Left ventricle myocardium superior (tissue), 1 donor: ENCODE results near the gene REEP2. TPM values are rescaled to one million over a fixed set of nuclear protein-coding genes. Genes with fewer than 3 reads are reported as not detected.
"Not testable (repeated sequence)": the region's sequence is repeated elsewhere in the genome, so short reads cannot be mapped to it uniquely, and the experiment has no call there.

Source experiments
- ATAC-seq: fragments of 200-7000 bp; cut with Tn5 transposase; one replicate; pipeline ENCODE4 v1.9.1; 2020; ENCODE audit warnings: mild to moderate bottlenecking, moderate library complexity
- DNase-seq: peaks from one replicate; pipeline ENCODE4 v3.0.0-alpha.2; 2020
- intact Hi-C: fragments of 100-400 bp; cut with micrococcal nuclease; formaldehyde crosslinking; loops from one replicate; pipeline ENCODE4 v1.11.0; 2022
- long read RNA-seq: library from polyadenylated mRNA; unstranded; transcript quantifications from one replicate; pipeline ENCODE4 v2.0.0, GENCODE V29; 2021
- total RNA-seq: library from RNA; stranded (reverse); fragmentation: NEBNext Ultra II Directional; extraction: Animal tissue kit (Norgen Biotek cat#: 25700); gene quantifications from one replicate; pipeline ENCODE4 v1.2.1, GENCODE V29; 2021
- donor health status: DM: no; HTN: yes; CAD: no; lungs with severe emphysema.

REEP2 gene, protein sequence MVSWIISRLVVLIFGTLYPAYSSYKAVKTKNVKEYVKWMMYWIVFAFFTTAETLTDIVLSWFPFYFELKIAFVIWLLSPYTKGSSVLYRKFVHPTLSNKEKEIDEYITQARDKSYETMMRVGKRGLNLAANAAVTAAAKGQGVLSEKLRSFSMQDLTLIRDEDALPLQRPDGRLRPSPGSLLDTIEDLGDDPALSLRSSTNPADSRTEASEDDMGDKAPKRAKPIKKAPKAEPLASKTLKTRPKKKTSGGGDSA
- 6.3 TPM for total RNA-seq
- long read RNA-seq, transcript REEP2-201 (8 exons, 2,099 nt), result minor isoform, 5 of 21 reads
- long read RNA-seq, transcript REEP2-202 (8 exons, 2,170 nt), result major isoform, 10 of 21 reads
- long read RNA-seq, partial matches to known transcripts, result 2 of 21 reads
- long read RNA-seq, other reads (novel, unspliced or antisense), result 4 of 21 reads

DNA sequence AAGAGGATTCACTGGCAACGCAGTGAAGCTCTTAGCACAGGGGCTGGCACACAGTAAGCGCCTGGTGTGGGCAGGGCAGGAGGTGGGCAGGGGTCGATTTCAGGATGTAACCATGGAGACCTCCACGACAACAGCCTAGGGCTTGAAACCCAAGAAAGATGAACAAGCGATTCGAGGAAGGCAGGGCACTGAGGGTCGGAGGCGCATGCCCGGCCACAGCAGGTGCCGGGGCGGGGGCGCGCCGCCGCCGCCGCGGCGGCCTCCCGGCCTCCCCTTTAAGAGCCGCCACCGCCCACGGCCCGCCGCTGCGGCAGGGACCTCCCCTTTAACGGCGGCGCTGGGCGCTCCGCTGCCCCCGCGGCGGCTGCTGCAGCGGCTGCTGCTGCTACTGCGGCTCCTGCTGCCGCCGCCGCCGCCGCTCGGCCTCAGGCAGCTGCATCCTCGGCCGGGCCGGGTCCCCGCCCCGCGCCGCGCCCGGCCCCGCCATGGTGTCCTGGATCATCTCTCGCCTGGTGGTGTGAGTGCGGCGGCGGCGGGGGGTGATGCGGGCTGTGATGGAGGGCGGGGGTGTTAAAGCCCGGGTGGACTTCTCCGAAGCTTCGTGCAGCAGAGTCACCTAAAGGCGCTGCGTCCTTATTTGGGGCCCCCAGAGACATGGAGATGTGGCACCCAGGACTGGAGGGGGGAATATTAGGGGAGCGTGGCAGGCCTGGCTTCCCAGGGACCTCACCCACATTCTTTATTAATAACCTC, at the start of gene REEP2:
Gene REEP2, plus strand, starts transcription at position 334 of the 753 bp plus-strand sequence. Its CDS starts 152 bp downstream, at position 486.
- intact Hi-C loops, result no loop called here
- peak; percentile 62 for DNase-seq

DNA sequence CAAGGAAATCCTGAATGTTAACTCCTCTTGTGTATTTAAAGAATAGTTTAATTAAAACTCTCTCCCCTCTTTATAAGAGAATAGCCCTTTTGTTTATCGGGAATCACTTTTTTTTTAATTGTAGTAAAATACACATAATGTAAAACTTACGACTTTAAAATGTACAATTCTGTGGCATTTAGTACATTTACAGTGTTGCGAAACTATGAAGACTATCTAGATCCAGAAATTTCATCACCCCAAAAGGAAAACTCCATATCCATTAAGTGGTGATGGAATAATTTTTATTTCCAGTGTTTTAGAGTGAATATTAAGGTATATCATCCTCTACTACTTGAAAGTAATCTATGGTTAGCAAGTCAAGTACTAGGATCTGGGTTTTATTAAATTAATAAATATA, 49.5 kb upstream of the REEP2 start:
- ATAC-seq (no peak), DNase-seq (no peak)
- intact Hi-C loops, result no loop called here

More for the DNA sequence above, at the start of gene REEP2:
- peak; percentile 70 for ATAC-seq

DNA sequence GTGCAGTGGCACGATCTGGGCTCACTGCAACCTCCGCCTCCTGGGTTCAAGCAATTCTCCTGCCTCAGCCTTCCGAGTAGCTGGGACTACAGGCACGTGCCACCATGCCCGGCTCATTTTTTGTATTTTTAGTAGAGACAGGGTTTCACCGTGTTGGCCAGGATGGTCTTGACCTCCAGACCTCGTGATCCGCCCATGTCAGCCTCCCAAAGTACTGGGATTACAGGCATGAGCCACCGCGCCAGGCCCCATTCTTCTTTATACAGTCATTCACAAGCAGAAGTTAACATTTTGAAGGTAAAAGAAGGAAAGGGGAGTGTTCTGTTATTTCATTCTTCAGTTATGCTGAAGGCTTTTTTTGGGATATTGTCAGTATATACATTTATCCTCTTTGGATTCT, 48.9 kb upstream of the REEP2 start:
- intact Hi-C loops, ATAC-seq, DNase-seq: not testable (repeated sequence)

DNA sequence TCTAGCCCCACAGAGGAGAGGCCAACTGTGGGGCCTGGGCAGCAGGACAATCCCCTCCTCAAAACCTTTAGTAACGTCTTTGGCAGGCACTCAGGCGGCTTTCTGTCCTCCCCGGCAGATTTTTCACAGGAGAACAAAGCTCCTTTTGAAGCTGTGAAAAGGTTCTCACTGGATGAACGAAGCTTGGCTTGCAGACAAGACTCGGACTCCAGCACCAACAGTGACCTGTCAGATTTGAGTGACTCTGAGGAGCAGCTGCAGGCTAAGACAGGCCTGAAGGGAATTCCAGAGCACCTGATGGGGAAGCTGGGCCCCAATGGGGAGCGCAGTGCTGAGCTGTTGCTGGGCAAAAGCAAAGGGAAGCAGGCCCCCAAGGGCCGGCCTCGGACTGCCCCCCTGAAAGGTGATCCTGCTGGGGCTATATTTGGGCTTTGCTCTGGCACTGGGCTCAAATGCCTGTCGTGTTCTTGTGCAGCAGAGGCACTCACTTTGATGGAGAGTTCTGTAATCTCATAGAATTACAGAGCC, 46.9 kb upstream of the REEP2 start:
- ATAC-seq, result peak; percentile 97
- DNase-seq, result peak; percentile 73
- intact Hi-C loops, result no loop called here

DNA sequence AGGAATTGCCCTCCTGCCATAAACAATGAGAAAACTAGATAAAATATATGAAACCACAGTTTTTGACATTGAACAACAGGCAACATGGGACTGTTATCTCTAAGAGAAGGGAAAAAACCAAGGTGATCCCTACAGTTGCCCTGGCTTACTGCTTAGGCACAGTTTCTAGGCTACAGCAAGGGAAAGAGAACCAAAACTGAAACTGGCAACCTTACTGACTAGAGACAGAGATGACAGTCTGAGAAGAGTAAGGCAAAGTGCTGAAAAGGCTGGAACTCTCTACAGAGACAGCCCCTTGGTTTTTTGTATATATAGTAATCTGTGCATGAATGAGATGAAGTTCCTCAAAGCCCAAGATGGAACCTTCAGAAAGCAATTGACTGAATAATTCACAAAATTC, 36.2 kb upstream of the REEP2 start:
- no peak for DNase-seq
- intact Hi-C loops, result no loop called here
- ATAC-seq, result no peak

DNA sequence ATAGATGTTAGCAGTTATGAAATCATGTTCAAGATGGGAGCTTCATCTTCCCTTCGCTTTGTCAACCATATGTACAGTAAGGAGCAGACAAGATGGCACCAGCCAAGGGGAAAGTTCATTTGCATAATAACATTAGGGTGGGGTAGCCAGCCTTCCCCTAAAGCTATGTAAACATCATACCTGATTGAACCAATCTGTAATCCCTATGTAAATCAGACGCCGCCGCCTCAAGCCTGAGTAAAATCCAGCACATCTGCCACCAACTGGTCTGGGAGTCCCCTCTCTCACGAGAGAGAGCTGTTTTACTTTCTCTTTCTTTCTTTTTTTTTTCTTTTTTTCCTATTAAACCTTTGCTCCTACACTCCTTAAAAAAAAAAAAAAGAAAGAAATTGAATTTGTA, 30.8 kb upstream of the REEP2 start:
- intact Hi-C loops, result no loop called here
- DNase-seq (no peak), ATAC-seq (no peak)

DNA sequence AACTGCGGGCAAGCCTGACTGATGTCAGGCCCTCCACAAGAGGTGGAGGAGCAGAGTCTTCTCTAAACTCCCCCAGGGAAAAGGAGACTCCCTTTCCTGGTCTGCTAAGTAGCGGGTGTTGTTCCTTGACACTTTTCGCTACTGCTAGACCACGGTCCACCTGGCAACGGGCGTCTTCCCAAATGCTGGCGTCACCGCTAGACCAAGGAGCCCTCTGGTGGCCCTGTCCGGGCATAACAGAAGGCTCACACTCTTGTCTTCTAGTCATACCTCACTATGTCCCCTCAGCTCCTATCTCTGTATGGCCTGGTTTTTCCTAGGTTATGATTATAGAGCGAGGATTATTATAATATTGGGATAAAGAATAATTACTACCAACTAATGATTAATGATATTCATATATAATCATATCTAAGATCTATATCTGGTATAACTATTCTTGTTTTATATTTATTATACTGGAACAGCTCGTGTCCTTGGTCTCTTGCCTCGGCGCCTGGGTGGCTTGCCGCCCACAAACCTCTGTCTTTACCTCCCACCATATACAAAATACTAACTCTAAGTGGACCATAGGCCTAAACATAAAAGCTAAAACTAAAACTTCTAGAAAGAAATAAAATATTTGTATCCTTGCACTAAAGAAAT, 27.7 kb upstream of the REEP2 start:
- ATAC-seq, intact Hi-C loops: not testable (repeated sequence)
- peak; percentile 73 for DNase-seq

DNA sequence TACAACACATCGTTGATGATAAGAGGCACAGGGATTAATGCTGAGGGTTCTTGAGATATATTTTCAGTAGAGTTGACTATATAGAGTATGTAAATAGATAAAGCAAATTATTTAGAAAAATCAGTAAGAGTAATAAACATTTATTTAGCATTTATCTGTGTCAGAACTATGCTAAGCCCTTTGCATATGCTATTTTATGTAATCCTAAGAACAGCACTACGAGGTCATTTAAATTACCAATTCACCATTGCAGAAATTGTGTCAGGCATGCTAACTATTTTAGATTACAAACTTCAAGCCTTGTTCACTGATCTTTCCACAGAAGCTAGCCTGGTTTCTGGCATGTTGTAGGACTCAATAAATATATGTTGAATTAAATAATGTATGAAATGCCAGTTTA, 20.4 kb upstream of the REEP2 start:
- intact Hi-C loops, result no loop called here
- DNase-seq (no peak), ATAC-seq (no peak)

DNA sequence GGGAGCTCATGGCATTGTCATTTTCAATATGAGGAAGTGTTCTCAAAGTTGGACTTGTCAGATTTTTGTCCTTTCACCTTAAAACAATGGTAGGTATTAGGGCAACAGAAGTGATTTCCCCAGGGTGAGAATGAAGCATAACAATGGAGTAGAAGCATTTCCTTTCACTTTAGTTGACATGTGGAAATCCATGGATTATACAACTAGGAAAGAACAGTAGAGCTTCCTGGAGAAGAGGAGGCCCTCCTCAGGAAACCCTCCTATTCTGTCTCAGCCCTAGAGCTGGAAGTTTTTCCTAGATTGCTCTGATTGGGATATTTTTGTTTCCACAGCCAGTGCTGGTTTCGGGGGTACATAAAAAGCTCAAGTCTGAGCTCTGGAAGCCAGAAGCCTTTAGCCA, 13.8 kb upstream of the REEP2 start:
- no peak for DNase-seq
- peak; percentile 42 for ATAC-seq
- intact Hi-C loops, result no loop called here

DNA sequence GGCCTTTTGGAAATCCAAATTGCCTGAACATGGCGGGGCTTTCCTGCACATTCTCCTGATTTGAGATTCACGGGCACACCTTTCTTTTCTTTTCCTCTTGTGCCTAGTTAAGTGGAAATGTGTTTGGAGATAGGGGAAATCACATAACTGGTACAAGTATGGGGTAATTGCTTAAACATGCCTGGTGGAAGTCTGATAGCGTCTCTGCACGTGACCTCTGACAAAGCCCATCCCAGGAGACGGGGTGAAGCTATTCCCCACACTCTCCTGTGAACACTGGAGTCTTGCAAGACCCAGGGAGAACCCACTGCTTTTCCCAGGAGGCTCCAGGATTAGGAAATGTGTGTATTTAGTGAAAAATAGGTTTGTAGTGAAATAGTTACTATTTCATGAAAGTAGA, 2.9 kb upstream of the REEP2 start:
- DNase-seq (no peak), ATAC-seq (no peak)
- intact Hi-C loops, result no loop called here

DNA sequence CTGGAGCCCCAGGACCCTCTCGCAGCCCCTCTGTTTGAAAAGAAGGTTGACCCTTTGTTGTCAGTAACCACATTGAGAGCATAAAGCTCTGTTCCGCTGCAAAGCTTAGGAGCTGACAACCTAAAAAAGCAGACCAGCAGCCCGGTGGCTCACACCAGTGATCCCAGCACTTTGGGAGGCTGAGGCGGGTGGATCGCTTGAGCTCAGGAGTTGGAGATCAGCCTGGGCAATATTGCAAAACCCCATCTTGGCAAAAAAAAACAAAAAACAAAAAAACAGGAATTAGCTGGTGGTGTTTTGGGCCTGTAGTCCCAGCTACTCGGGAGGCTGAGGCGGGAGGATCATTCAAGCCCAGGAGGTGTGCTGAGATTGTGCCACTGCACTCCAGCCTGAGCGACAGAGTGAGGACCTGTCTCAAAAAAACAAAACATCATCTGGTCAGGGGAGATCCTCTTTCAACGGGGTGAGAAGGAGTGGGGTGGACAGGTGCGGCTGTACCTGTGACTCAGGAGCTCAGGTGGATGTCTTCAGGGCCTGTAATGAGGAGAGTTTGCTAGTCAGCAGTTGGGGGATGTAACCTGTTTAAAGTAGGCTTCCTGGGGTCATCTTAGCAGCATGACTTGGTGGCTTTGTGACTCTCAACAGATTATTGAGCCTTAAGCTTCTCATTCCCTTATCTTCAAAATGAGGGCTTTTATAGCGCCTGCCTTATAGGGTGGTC, 694 bp upstream of the REEP2 start:
- intact Hi-C loops, result no loop called here
- DNase-seq, result no peak
- ATAC-seq, result no peak

DNA sequence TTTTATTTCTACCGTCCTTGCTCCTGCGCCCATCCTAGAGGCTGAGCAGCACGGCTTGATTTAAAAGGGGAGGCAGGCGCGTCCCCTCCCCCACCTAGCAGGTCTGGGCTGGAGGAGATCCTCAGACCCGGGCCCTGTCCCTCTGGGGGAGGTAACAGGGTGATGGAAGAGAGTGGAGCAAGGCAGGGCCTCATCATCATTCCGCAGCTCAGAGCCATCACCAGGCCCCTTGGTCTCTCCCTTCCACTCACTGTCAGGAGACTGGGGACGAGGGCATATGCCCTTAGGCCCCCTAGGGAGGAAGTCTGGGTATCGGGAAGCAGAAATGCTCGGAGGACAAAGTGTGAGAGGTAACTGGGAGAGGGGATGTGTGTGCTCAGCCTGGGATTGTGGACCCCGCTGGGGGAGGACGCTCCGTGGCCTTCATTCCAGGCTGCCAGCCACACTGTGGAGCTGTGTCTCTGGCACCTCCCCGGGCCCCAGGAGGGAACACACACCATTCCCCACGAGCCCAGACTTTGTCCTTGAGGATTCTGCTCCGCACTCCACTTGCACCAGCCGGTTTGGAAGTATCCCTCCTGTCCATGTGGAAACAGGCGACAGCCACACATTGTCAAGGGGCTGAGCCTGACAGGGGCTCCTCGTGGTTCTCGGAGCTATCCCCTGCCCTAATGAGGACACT, 761 bp downstream of the REEP2 start:
- intact Hi-C loops, result no loop called here
- DNase-seq (no peak), ATAC-seq (peak; percentile 17)

DNA sequence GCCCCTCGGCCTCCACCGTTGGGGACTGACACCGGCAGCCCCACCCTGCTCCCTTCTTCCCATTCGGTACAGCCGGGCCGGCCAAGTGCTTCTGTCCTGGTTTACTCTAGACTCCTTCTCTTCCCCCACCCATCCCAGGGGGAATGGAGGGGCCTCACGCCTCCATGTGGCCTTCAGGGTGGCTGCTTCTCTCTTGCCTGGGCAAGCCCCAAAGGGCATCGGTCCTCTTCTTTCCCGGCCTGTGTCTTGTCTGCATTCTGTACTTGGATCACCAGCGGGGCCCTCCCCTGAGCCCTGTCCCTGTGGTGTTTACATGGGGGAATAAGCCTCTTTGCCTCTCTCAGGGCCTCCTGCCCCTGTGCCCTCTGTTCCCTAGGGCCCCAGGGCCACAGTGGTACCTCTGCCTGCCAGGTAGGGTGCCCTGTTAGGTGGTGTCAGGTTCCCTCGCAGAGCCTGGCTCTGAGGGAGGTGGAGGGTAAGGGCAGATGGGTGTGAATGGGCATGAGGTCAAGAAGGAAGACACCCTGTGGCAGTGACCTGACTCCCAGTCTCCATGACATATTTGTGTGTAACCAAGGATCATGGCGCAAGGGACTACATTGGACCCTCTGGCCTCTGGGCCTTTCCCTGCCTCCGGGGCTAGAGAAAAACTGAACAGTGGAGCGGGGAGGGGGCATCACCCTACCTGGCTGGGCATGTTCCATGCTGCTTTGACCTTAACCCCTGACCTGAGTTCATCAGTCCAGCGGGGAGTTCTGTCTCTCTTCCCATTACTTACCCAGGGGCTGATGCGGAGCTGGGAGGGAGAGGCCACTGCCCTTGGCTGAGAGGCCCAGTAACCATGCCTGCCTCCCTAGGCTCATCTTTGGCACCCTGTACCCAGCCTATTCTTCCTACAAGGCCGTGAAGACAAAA, 1.6 kb downstream of the REEP2 start:
- intact Hi-C loops, result no loop called here
- DNase-seq (no peak), ATAC-seq (peak; percentile 3)

DNA sequence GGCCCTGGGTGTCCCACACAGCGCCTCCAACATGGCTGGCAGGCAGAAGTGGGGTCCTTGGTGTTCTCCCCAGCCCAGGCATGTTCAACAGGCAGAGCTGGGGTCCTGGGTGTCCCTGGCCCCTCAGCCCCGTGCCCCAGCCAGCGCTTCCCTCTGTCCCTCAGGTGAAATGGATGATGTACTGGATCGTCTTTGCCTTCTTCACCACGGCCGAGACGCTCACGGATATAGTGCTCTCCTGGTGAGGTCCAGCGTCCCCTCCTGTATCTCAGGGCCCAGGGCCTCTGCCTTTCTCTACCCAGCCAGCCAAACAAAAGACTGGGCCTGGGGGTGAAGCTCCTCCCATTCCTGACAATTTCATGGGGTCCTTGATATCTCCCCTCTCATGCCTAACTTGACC, 2.4 kb downstream of the REEP2 start:
- intact Hi-C loops, result no loop called here
- no peak for DNase-seq
- ATAC-seq, result no peak

DNA sequence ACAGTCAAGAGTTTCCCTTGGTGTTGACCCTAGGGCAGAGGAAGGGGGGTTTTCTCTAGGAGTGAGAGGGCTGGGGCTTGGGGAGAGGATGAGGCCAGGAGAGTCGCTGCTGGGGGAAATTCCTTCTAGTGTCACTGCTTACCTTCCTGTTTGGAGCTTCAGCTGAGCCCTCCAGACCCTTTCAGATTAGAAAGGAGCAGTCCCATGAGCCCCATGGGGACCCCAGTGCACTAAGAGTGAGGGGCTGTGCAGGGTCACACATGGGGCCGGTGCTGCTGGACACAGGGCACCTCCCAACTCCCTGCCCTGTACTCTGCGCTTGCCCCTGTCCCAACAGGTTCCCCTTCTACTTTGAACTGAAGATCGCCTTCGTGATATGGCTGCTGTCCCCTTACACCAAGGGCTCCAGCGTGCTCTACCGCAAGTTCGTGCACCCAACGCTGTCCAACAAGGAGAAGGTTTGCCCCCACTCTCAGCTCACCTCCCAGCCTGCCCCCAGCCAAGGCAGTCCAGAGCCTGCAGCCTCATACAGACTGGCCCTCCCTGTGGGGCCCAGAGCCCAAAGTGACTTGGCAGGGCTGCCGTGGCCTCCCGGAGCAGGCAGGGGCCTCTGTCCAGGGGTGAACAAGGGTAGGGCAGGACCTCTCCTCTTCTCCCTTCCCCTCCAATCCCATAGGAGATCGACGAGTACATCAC, 5.4 kb downstream of the REEP2 start:
- intact Hi-C loops, result no loop called here
- DNase-seq (no peak), ATAC-seq (no peak)

DNA sequence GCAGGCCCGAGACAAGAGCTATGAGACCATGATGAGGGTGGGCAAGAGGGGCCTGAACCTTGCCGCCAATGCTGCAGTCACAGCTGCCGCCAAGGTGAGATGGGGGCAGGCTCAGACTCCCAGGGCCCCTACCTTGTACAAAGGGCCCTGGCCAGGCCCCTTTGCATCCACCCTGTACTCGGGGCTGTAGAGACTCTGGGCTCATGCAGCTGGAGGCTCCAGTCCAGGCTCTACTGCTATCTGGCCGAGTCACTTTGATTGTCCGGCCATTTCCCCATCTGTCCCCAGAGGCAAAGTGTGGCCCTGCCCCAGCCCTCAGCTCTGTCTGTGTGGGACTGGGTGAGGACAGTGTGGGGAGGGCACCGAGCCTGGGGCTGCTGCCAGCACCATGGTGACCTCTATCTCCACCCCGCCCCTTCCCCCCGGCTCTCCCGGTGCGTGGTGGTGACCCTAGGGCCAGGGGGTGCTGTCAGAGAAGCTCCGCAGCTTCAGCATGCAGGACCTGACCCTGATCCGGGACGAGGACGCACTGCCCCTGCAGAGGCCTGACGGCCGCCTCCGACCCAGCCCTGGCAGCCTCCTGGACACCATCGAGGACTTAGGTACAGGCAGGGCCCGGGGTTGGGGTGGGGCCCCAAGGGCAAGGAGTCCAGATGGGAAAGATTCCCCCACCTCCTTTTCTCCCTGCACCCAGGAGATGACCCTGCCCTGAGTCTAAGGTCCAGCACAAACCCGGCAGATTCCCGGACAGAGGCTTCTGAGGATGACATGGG, 6.1 kb downstream of the REEP2 start:
- intact Hi-C loops, result loop anchor here (5.0 kb wide), 1 partner anchor 57 kb away; no protein-coding TSS in a partner anchor
- ATAC-seq (no peak), DNase-seq (no peak)
